Uterus (tissue), 4 donors: ENCODE measurements around the gene TTC29. TPM values are rescaled to one million over a fixed set of nuclear protein-coding genes. Genes with fewer than 3 reads are reported as not detected.
"Not testable (repeated sequence)": the region's sequence is repeated elsewhere in the genome, so short reads cannot be mapped to it uniquely, and the experiment has no call there.

ENCODE experiments used
- DNase-seq, 2 donors: peaks; one replicate each; pipeline ENCODE4 v3.0.0-alpha.2; 2019 to 2020
- H3K27ac ChIP-seq, 2 donors: fragments of 200-600 bp; sonication (generic); 1 replicate in 1 of 2; 2 replicates in 1 of 2; pipeline ENCODE4 v1.5.1; 2016 to 2018
- H3K27me3 ChIP-seq, 2 donors: fragments of 200-600 bp; sonication (generic); one replicate each; pipeline ENCODE4 v1.5.1; 2018 to 2019; ENCODE audit warnings: control low read depth in 1 of 2
- H3K36me3 ChIP-seq, 2 donors: fragments of 200-600 bp; sonication (generic); one replicate each; pipeline ENCODE4 v1.5.1; 2019; ENCODE audit warnings: control low read depth in 1 of 2
- H3K4me1 ChIP-seq, 2 donors: fragments of 200-600 bp; sonication (generic); one replicate each; pipeline ENCODE4 v1.5.1; 2018 to 2019; ENCODE audit warnings: control low read depth in 1 of 2
- H3K4me3 ChIP-seq, 2 donors: fragments of 200-600 bp; sonication (generic); 1 replicate in 1 of 2; 2 replicates in 1 of 2; pipeline ENCODE4 v1.5.1; 2018 to 2019; ENCODE audit warnings: mild to moderate bottlenecking in 1 of 2
- H3K9me3 ChIP-seq, 2 donors: fragments of 200-600 bp; sonication (generic); one replicate each; pipeline ENCODE4 v1.5.1; 2019; ENCODE audit warnings: control low read depth in 1 of 2
- POLR2A ChIP-seq, 2 donors: fragments of 450-650 bp; IDR thresholded peaks; one replicate each; pipeline ENCODE4 v1.6.1; 2016; ENCODE audit warnings: antibody characterized with exemption in 2 of 2, mild to moderate bottlenecking in 1 of 2, moderate library complexity in 1 of 2
- intact Hi-C: fragments of 100-400 bp; cut with DNase I; formaldehyde crosslinking; loops from one replicate; pipeline ENCODE4 v1.15.1; 2023; ENCODE audit warnings: low total_unique reads
- total RNA-seq, 4 donors: library from RNA; depleted of rRNA in 3 of 4; stranded (reverse); fragments of >200 nt in 3 of 4; gene quantifications; one replicate each; pipeline versions ENCODE4 v1.1.0 to v1.2.4, GENCODE V29; 2014 to 2023
- TF ChIP-seq, protein P1 (sequence below), 4 experiments: fragments of 200-600 bp in 2 of 4; fragments of 450-650 bp in 2 of 4; sonication (generic) in 2 of 4; IDR thresholded peaks; one replicate each; pipeline ENCODE4 v1.5.1; 2016 to 2019; ENCODE audit warnings: antibody characterized with exemption in 4 of 4, mild to moderate bottlenecking in 2 of 4, moderate library complexity in 1 of 4
- donor health status: DM: yes; HTN: yes; CAD: no.

TTC29 gene
- total RNA-seq, 4 donors from 2014 or later: 2.1 TPM; not detected in 3

DNA sequence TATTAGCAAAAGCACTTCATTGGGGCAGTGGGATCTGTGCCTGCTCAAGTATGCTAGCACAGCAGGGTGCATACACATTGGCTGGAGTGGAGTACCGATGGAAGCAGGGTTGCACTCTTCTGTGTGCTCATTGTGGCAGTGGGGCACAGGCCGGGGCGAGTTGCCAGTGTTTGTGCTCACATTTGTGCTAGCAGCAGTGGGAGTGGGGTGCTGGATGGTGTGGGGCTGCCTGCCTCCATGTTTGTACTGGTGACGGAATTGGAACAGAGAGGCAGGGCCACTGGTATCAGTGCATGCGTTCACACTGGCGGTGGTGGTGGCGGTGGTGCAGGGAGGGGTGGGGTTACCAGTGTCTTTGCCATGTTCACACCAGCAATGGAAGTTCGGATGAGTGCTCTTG lies 169.0 kb downstream of the TTC29 start:
- Histone ChIP-seq H3K27me3 (no peaks in the 10 kb centered on the region), H3K4me1 (no peaks in the 10 kb centered on the region), H3K9me3 (no peaks in the 10 kb centered on the region), H3K36me3 (no peaks in the 10 kb centered on the region), H3K27ac (no peak overlapping the region), H3K4me3 (no peak overlapping the region)
- intact Hi-C loops: no loop called here
- no peak for TF ChIP-seq POLR2A (IDR thresholded peaks at IDR 0.05)
- TF ChIP-seq, protein P1, sequence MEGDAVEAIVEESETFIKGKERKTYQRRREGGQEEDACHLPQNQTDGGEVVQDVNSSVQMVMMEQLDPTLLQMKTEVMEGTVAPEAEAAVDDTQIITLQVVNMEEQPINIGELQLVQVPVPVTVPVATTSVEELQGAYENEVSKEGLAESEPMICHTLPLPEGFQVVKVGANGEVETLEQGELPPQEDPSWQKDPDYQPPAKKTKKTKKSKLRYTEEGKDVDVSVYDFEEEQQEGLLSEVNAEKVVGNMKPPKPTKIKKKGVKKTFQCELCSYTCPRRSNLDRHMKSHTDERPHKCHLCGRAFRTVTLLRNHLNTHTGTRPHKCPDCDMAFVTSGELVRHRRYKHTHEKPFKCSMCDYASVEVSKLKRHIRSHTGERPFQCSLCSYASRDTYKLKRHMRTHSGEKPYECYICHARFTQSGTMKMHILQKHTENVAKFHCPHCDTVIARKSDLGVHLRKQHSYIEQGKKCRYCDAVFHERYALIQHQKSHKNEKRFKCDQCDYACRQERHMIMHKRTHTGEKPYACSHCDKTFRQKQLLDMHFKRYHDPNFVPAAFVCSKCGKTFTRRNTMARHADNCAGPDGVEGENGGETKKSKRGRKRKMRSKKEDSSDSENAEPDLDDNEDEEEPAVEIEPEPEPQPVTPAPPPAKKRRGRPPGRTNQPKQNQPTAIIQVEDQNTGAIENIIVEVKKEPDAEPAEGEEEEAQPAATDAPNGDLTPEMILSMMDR (IDR thresholded peaks at IDR 0.05): no peak
- no peak for DNase-seq

GRCh38 chr4:146763560-146763959 lies 182.1 kb downstream of the TTC29 start:
- TF ChIP-seq, protein P1 (IDR thresholded peaks at IDR 0.05): no peak
- no peak for TF ChIP-seq POLR2A (IDR thresholded peaks at IDR 0.05)

DNA sequence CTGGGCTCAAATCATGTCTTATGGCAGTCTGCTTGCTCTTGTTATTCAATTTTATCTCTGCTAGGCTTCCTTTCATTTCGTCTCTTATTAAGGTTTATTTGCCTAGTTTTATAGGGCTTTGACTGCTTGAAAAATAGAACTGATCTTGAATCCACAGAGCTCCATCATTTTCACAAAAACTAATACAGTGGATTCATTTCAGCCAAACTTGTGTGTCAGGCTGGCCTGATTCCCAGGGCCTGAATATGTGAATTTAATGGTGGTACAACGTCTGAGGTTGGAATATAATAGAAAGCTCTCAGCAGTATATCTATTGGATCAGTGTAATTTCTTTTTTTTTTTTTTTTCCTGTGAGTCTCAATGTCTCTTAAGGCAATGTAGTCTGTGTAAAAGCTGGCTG lies 183.6 kb downstream of the TTC29 start:
- no peak for DNase-seq
- no peak for TF ChIP-seq POLR2A (IDR thresholded peaks at IDR 0.05)
- TF ChIP-seq, protein P1 (IDR thresholded peaks at IDR 0.05): no peak
- H3K4me1 ChIP-seq: no peaks in the 10 kb centered on the region
- no peak overlapping the region for H3K4me3 ChIP-seq
- H3K27me3 ChIP-seq: no peaks in the 10 kb centered on the region
- no peaks in the 10 kb centered on the region for H3K36me3 ChIP-seq
- intact Hi-C loops: no loop called here
- H3K9me3 ChIP-seq: no peaks in the 10 kb centered on the region
- no peak overlapping the region for H3K27ac ChIP-seq

More at GRCh38 chr4:146763560-146763959, 182.1 kb downstream of the TTC29 start:
- DNase-seq: no peak
- no peak overlapping the region for H3K4me3 ChIP-seq
- no peaks in the 10 kb centered on the region for H3K9me3 ChIP-seq
- H3K36me3 ChIP-seq: no peaks in the 10 kb centered on the region
- H3K27ac ChIP-seq: no peak overlapping the region
- H3K27me3 ChIP-seq: no peaks in the 10 kb centered on the region
- H3K4me1 ChIP-seq: no peaks in the 10 kb centered on the region
- intact Hi-C loops: no loop called here

DNA sequence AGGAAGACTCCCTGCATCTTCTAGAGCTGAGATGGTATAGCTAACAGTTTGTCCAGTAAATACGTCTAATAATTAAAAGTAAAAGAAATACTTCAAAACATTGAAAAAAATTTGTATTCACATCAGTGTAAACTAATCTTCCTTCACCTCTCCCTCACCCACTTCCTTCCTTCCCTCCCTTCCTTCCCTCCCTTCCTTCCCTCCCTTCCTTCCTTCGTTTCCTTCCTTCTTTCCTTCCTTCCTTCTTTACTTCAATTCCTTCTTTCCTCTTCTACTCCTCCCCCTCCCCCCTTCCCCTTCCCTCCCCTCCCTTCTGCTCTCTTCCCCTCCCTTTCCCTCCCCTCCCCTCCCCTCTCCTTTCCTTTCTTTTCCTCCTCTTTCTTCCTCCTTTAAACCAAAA lies 203.2 kb downstream of the TTC29 start:
- Histone ChIP-seq H3K27me3 (no peaks in the 10 kb centered on the region), H3K27ac (no peak overlapping the region), H3K9me3 (no peaks in the 10 kb centered on the region), H3K4me1 (no peaks in the 10 kb centered on the region), H3K4me3 (no peak overlapping the region), H3K36me3 (no peaks in the 10 kb centered on the region)
- DNase-seq: no peak
- intact Hi-C loops: no loop called here
- no peak for TF ChIP-seq POLR2A (IDR thresholded peaks at IDR 0.05)
- TF ChIP-seq, protein P1 (IDR thresholded peaks at IDR 0.05): no peak

GRCh38 chr4:146739182-146739581 lies 206.5 kb downstream of the TTC29 start:
- TF ChIP-seq POLR2A (IDR thresholded peaks at IDR 0.05): no peak
- TF ChIP-seq, protein P1 (IDR thresholded peaks at IDR 0.05): no peak
- intact Hi-C loops: no loop called here
- no peak for DNase-seq
- Histone ChIP-seq H3K36me3 (no peaks in the 10 kb centered on the region), H3K27me3 (no peaks in the 10 kb centered on the region), H3K4me3 (no peak overlapping the region), H3K9me3 (no peaks in the 10 kb centered on the region), H3K4me1 (no peaks in the 10 kb centered on the region), H3K27ac (no peak overlapping the region)

DNA sequence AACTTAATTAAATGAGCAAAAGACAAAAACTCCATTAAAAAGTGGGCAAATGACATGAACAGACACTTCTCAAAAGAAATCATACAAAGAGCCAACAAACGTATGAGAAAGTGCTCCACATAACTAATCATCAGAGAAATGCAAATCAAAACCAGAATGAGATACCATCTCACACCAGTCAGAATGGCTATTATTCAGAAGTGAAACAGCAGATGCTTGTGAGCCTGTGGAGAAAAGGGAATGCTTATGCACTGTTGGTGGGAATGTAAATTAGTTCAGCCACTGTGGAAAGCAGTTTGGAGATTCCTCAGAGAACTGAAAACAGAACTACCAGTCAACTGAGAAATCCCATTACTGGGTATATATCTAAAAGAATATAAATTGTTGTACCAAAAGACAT lies 222.1 kb downstream of the TTC29 start:
- intact Hi-C loops, H3K4me1 ChIP-seq, H3K9me3 ChIP-seq, H3K4me3 ChIP-seq, H3K27ac ChIP-seq, H3K27me3 ChIP-seq, DNase-seq, H3K36me3 ChIP-seq: not testable (repeated sequence)
